Erythroblast (primary cell): ENCODE results near the gene SYNC.
"Not testable (repeated sequence)": the region's sequence is repeated elsewhere in the genome, so short reads cannot be mapped to it uniquely, and the experiment has no call there.

Source experiments
- DNase-seq, 2 experiments: peaks; one replicate each; lab custom pipeline; 2025; lab: John Stamatoyannopoulos, UW
- GATA1 ChIP-seq: IDR thresholded peaks from 2 replicates; pipeline ENCODE4 v1.6.1; 2011; ENCODE audit warnings: low read depth, mild to moderate bottlenecking, control low read depth, low read length, moderate library complexity
- POLR2A ChIP-seq: IDR thresholded peaks from 2 replicates; pipeline ENCODE4 v1.6.1; 2011; ENCODE audit warnings: mild to moderate bottlenecking, low read length

SYNC gene

DNA sequence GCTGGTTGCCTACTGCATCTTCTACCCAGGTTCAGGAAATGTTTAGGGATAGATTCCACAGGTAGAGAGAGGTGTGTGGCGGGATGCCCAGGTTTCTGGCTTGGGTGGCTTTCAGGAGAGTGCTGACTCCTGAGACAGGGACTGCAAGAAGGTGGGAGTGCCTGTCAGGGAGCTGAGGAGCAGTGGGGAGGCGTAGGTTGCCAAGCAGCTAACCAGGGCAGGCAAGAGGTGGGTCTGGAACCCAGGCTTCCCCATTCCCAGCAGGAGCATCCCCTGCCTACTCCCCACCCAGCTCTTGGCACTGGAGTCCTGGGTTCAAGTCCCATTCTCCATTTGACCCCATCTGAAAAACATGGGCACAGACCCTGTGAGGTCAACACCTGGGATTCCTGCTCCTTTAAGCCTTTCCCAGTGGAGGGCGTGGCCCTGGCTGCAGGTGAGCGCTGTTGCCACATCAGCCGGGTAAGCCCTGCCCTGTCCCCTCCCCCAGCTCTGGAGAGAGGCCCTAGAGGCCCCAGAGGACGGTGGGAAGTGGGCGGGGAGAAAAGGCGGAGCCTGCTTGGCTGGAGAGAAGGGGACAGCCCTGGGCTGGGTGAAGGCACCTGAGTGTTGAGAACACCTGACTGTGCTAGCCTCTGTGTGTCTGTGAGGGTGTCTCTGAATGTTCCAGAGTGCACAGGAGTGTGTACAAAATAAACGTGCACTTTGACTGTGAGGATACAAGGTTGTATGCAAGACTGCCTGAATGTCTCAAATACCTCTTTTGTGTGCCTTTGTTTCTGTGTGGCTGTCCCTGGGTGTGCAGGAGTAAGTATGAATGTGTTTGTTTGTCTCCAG is 14.0 kb upstream of the SYNC start:
- peak; percentile 58 to 62 for DNase-seq
- TF ChIP-seq POLR2A (peak; percentile 37), GATA1 (no peak)

DNA sequence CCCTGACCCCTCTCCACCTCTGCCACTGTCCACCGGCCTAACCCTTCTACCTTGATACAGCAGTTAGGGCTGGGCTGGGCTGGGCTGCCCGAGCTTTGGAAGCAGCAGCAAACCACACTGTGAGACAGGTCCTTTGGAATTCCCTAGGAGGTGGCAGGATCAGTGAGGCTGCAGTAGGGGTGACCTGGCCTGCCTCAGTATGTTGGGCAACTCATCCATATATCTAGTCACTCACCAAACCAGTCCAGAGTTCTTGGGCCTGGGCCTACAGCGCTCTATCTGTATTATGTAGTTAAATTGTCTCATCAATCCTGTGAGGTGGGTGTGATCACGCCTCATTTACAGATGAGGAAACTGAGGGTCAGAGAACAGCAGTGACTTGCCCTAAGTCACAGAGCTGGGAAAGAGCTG is 13.3 kb upstream of the SYNC start:
- no peak for TF ChIP-seq POLR2A
- no peak for TF ChIP-seq GATA1
- no peak for DNase-seq

DNA sequence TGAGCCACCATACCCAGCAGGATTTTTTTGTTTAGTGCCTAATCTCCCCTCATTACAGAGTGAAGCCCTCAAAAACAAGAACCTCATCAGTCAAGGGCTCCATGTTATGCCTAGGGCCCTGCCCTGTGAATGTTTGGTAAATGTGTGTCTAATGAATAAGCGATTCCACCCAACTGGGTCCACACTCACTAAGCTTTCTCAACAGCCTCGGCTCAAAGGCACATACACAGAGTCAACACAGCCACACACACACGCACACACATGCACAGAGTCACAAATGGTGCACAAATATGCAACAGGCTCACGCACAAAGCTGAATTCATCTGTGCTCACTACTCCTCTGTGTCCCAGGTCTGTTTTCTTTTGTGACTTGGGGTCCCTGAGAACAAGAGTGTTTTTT is 11.7 kb upstream of the SYNC start:
- DNase-seq, result no peak
- TF ChIP-seq GATA1 (no peak), POLR2A (no peak)

DNA sequence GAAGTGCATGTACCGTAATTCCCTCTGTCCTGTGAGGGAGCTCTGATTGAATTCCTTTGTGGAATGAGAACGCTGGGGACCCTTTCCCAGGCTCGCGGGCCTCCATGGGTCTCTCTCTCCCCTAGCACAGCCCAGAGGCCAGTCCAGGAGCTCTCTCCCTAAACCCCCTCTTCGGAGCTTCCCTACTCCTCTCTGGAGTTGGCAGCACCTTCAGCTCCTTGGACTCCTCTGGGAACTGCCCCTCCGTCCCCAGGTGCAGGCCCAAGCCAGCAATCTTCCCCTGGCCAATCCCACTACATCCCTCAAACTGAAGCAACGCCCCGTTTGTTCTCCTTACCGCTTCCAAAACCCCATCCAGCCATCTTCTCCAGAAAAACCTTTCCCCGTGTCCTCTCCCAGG is 10.5 kb upstream of the SYNC start:
- TF ChIP-seq POLR2A, result no peak
- TF ChIP-seq GATA1, result no peak
- no peak for DNase-seq

DNA sequence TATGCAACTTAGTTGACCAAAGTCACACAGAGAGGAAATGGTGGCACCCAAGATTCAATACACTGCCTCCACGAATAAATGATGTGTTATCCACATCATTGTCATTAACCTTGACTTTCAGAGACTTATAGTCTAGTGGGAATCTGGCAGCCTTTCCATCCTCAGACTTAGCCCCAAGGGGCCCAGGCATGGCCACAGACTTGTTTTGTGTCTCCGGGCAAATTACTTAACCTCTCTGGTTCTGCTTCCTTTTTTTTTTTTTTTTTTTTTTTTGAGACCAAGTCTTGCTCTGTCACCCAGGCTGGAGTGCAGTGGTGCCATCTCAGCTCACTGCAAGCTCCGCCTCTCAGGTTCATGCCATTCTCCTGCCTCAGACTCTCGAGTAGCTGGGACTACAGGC is 8.7 kb upstream of the SYNC start:
- not testable (repeated sequence) for DNase-seq

DNA sequence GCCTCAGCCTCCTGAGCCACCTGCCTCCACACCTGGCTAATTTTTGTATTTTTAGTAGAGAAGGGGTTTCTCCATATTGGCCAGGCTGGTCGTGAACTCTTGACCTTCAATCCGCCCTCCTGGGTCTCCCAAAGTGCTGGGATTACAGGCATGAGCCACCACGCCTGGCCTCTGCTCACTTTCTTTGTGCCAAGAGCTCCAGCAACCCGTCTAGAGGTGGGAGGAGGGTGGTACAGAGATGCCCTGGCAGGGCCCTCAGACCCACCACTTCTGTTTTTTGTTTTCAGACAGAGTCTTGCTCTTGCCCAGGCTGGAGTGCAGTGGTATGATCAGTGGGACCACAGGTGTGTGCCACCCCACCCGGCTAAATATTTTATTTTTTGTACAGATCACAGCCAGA is 6.9 kb upstream of the SYNC start:
- no peak for TF ChIP-seq POLR2A
- TF ChIP-seq GATA1, result no peak
- no peak for DNase-seq

DNA sequence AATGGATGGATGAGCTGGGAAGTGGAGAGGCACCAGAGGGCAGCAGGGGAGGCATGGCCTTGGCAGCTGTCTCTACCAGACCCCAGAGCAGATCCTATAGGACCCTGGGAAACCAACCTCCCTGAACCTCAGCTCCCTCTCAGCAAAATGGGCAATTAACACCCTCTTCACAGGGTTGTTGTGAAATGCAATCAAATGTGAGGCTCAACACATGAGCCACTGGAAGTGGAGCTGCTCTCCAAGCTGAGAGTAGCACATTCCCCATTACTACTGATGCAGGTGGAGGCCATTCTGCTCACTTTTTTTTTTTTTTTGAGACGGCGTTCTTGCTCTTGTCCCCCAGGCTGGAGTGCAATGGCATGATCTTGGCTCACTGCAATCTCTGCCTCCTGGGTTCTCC is 6.5 kb upstream of the SYNC start:
- TF ChIP-seq POLR2A, result no peak
- TF ChIP-seq GATA1, result no peak
- DNase-seq, result no peak

DNA sequence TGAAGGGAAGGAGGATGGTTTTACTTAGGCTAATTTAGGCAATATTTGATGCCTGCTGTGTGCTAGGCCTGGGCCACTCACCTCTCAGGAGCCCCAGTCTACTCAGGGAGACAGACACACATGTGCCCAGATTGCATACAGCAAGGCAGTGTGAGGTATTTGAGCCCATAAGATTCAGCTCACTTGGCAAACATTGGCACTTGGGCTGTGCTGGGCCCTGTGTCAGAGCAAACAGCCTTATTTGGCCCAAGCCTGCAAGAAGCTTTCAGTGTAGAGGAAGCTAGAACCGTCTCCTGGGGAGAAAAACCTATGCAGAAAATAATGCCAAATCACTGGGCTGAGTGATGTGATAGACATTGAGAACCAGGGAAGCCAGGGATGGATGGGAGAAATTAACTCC is 3.9 kb upstream of the SYNC start:
- TF ChIP-seq GATA1 (no peak), POLR2A (no peak)
- DNase-seq, result no peak

DNA sequence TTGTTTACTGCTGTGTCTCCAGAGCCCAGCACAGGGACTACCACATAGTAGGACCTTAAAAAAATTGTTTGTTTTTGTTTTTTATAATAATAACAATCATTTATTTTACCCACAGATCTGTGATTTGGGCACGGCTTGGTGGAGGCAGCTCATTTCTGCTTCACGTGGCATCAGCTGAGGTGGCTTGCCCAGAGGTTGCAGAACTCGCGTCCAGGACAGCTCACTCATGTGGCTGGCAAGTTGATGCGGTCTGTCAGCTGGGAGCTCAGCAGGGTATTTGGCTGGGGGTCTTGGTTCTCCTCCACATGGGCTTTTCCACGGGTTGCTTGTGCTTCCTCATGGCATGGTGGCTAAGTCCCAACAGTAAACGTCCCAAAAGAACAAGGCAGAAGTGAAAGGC is 2.9 kb upstream of the SYNC start:
- TF ChIP-seq GATA1 (no peak), POLR2A (no peak)
- DNase-seq, result no peak

DNA sequence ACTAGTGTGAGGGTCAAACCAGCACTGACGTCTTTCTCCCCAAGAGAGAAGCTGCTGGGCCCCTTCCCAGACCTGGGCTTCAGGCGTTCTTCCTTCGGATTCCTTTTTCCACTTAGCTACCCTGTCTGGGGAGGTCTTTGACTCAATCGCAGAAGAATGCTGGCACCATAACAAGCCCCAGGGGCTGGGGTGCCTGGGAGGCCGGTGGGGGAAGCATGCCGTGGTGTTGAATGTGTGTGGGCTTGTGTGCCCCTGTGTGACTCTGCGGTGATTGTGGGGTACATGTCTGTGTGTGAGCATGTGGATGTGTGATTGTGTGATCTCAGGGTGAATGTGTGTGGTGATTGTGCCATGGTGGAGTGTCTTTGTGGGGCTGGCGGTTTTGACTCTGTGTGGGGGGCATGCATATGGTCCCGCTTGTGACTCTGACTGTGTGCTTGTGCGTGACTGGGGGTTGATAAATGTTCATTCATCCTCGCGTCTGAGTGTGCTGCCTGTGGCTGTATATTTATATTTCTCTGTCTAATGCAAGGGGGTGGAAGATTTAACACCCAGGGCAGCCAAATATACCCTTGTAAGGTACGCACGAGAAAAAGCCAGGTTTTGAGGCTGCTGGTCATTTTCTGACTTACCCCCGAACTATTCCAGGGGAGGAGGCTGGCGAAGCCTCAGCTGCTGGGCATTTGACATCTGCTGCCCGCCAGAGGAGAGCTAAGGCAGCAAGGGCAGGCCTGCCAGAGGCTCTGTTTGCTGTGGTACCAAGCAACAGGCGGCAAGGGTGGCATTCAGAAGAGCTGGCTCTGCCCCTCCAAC is 1.1 kb upstream of the SYNC start:
- no peak for TF ChIP-seq GATA1
- no peak for TF ChIP-seq POLR2A
- no peak for DNase-seq

DNA sequence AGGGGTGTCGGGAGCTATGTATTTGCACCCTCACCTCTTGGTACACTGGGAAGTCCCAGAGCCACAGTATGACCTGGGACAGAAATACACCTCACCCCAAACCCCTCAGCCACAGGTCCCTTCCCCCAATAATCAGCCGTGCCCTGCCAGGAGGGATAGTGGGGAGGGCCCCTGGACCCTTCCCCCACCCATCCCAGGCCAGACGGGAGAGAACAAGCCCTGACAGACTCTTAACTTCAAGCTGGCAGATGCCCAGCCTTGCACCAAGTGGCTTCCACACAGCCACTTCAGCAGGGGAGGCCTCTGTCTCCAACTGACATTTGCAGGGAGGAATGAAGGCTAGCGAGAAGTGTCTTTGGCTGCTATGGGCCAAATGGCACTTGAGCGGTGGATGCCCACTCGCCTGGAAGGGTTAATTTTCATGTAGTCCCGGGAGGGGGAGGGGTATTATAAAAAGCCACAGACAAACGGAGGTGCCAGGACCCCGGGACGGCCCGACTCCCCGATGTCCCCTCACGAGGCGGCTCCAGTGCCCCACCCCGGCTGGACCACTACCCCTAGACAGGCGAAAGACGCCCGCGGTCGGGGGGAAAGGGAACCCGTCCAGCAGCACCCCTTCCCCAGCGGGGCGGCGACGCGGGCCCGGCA is 495 bp downstream of the SYNC start:
- DNase-seq, result no peak
- TF ChIP-seq GATA1 (no peak), POLR2A (no peak)

DNA sequence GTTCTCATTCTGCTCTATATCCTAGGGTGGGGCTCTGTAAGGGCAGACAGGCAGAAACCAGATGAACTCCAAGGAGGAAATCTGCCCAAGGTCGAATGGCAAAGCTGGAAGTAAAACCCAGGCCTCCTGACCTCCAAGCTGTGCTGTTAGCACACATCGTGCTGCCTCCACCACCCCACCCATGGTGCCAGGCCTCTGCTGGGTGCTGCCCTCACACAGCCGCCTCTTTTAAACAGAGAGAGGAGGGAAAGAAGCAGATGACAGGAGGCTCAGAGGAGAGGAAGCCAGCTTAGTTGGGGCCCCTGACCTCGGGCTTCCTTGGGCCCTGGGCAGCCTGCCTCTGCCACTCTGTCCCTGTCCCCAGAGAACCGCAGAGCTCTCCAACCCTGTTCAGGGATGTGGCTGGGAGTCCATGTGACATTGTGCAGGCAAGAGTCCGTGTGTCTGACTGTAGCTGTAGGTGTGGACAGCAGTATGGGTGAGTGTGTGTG is 1.1 kb downstream of the SYNC start:
- no peak for TF ChIP-seq GATA1
- TF ChIP-seq POLR2A, result no peak
- no peak for DNase-seq

DNA sequence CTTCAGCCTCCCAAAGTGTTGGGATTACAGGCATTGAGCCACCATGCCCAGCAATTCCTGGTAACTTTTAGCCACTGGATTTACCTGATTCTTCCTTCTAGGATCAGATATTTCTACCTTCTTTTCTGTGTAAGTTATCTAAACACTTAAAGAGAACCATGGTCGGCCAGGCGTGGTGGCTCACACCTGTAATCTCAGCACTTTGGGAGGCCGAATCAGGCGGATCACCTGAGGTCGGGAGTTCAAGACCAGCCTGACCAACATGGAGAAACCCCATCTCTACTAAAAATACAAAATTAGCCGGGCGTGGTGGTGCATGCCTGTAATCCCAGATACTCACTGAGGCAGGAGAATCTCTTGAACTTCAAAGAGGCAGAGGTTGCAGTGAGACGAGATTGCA is 5.6 kb downstream of the SYNC start:
- not testable (repeated sequence) for DNase-seq

DNA sequence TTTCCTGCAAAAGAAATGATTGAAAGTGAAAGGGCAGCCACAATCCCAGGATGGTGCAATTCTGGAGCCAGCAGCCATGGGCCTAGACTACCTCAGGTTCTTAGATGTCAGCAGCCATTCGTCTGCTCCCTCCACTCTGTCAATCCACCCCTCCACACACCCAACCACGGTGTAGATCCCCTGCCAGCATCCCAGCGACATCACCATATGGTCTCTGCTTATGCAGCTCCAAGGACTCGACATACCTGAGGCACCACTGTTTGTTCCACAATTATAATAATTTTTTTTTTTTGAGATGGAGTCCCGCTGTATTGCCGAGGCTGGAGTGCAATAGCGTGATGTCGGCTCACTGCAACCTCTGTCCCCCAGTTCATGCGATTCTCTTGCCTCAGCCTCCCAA is 6.5 kb downstream of the SYNC start:
- no peak for TF ChIP-seq GATA1
- no peak for TF ChIP-seq POLR2A
- no peak for DNase-seq

DNA sequence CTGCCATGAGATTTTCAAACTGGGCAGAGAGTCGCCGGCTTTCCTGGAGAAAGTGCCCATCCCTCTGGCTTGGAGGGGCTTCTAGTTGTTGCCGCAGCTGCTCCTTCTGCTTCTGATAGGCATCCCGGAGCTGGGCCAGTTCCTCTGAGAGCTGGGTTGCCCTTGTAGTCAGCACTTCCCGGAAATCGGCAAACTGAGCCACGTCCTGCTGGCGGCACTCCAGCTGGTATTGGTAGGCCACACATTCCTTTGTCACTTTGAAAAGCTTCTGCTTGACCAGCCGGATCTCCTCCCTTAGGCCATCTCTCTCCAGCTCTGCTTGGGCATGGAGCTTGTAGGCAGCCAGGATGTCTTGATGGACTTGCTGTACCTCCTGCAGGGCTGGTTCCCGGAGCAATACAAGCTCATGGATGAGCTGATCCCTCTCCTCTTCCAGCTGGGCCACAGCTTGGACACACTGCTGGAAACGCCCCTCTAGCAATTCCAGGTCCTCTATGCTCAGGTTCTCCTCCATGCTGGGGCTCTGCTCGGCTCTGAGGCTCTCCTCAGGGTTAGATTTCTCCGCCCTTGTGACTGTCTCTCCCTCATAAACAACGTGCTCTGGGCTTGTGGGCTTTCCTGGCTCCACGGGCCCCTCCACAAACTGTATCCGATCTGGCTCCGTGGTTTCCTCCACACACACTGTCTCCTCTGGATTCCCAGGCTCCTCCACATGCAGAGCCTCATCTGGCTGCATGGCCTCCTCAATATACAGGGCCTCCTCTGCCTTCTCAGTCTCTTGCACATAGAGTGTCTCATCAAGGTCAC is 7.3 kb downstream of the SYNC start:
- TF ChIP-seq POLR2A (no peak), GATA1 (no peak)
- DNase-seq, result peak; percentile 11 to 17
